COR-L47 (cell line): Measurements from ENCODE around the gene RELCH.
A peak's percentile ranks its signal among the peaks of the same experiment; 100 is the strongest.

Source experiments
- DNase-seq: peaks from one replicate; lab custom pipeline; 2025; lab: John Stamatoyannopoulos, UW

The RELCH gene

DNA sequence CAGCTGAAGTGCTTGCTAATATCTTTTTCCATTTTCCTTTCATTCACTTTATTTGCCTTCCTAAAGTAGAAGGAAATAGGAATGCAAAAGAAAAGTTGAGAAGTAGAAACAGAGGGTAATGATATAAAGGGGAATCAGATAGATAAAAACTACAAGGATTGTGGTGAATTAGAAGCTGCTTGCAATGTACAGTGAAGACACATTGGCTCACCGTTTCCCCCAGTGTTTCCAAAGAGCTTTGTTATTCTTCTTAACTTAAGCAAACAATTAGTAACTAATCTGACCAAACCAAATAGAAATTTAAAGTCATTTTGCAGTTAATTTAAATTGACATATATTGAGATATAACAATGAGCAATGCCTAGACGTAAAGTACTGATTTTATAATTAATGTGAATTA lies 63.4 kb downstream of the RELCH start:
- no peak for DNase-seq

DNA sequence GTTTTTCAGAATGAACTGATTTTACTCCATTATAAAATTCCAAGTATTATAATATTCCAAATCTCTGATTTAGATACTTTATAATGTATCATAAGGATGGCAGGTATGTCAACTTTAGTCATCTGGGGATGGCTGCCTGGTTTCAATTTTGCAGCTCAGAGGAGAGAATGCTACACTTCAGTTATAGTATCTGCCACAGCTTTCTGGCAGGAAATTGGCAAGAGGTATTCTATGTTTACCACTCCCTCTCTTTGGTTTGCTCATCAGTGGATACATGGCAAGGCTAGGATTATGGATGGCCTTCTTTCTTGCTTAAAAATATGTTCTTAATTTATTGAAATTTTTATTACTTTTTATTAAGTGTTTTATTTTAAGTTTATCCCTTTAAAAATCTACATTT lies 71.0 kb downstream of the RELCH start:
- no peak for DNase-seq

DNA sequence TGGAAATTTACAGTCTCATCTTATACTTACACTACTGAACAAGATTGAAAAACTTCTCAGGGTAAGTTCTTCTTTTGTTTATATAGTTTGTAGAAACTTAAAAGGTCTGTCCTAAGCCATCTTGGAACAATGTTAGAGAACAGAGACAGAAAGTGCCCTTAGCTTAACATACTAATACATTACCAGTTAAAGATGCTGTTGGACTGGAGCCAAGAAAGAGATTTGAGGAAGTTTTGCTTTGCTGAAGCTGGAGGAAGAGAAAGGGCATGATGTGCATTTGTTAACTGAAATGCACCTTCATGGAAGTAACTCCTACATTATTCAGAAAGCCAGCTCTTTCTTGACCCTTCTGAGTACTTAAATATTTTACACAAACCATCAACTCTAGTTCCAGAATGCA lies 71.6 kb downstream of the RELCH start:
- no peak for DNase-seq

DNA sequence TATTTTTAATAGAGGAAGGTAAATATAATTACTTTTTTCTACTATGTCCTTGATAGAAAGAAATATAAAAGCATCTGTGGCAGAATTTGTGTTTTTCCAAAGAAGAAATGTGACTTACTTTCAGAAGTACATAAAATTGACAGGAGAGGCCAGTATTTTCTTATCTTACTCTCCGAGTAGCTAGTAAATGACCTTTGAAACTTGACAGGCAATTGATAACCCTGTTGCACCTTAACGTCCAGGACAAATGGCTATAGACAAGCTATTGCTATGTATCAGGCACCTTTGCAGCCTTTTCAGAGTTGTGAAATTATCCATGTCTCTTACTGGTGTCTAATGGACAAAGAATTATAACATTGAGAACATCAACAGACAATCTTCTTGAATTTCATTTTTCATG lies 75.0 kb downstream of the RELCH start:
- no peak for DNase-seq

DNA sequence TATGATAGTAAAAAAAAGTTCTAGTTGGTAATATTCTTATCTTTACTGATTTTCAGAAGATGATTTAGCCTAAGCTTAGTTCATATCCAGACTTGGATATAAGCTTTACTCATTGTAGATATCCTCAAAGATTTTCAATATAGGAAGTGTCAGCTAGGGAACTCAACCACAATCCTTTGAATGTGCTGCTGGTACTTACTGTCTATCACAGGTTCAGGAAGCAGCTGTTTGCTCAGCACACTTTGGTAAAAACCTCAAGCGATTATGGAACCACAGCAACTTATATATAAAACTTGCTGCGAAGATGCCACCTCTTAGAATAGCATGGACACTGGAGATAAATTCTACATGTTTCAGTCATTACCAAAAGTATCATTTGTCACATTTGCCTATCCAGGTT lies 77.9 kb downstream of the RELCH start:
- no peak for DNase-seq

DNA sequence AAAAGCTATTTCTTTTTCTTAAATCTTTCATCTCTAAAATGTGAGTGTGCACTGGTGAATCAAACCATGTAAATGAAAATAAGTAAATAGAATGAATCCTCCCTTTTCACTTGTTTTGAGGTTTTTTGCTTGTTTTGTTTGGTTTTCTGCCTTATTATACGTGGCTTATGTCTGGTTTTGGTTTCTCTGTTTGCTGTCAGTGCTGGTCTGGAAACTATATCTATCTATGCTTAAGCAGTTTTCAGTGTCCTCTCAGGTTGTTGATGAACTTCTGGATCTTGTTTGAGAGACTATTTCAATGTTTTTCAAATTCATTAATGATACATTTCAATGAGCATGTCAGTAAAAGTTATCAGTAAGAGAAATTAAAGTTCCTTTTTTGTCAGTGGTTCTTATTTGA lies 90.0 kb downstream of the RELCH start:
- no peak for DNase-seq

DNA sequence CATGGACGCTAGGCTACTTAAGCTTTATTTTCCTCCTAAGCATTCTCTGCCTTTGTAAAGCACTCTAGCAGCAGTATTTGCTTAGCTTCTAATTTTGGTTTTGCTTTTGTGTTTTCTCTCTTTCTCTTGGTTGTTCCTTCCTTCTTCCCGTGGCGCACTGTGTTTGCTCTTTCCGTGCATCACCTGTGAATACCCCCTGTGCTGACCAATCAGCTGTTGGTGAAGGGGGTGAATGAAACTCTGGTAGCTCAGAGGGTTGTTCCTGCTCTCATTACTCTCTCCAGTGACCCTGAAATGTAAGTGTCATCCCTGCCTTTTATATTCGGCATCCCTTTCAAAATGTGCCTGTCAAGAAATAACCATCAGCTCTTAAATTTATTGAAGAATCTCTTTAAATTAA lies 92.5 kb downstream of the RELCH start:
- DNase-seq, result peak; percentile 93

DNA sequence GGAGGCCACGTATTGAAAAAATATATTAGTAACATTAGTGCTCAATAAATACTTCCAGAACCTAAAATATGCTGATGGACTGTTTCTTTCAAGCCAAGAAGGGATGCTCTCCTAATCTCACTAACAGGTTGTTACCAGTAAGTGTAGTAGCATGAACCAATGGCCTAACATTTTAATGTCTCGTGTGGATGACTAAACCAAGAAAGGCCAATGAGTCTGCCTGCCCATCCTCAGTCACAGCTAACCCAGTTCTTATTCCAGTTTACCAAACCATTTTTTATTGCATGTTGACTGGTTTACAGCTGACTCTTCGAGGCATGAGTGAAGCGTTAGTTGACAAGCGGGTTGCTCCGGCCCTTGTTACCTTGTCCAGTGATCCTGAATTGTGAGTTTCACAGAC lies 93.0 kb downstream of the RELCH start:
- DNase-seq, result no peak

DNA sequence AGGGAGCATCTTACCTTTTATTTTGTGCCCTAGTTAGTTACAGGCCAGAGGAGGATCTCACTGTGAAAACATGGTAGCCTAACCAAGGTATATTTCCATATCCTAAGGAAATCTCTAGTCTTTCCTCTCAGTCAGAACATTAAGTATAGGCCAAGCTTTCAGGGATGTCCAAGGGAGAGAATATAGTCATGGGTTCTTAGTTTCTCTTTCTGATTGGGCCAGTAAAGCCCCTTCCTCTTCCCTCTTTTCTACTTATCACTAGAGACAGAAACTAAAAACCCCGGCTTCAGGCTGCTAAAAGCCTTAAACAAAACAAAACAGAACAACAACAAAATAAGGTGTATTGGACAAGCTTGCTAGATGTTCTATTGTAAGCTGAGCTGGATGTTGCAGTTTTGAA lies 93.7 kb downstream of the RELCH start:
- DNase-seq, result no peak

DNA sequence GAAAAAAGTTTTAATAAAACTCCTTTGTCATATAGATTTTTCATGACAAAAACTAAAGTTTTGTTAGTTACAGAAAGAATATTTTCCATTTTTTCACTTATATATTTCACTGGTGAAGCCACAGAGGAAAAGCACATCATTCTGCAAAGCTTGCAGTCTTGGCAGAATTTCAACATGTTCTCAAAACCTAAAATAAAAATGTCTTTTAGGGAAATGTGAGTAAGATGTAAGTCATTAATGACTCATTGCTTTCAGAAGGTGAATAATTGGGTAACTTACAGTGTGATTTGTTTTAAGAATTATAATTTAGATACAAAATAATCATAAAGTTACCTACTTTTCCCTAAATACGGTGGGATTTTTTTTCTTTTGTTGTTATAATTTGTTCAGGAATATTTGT lies 94.6 kb downstream of the RELCH start:
- no peak for DNase-seq

DNA sequence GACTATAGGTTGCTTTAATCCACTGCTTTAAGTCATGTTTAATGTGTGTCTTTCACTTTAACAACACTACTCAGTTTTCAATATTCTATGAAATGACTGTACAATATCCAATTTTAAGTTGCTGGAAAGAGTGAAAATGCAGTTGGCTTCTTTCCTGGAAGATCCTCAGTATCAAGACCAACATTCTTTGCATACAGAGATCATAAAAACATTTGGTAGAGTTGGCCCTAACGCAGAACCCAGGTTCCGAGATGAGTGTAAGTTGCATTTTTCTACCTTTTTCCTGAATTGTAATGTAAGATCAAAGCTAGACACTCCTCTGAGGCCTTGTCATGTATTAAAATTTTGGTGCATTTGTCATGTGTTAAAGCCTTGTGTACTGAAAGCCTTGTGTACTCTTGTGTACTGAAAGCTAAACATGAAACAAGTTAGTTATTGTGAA lies 95.2 kb downstream of the RELCH start:
- DNase-seq, result no peak

DNA sequence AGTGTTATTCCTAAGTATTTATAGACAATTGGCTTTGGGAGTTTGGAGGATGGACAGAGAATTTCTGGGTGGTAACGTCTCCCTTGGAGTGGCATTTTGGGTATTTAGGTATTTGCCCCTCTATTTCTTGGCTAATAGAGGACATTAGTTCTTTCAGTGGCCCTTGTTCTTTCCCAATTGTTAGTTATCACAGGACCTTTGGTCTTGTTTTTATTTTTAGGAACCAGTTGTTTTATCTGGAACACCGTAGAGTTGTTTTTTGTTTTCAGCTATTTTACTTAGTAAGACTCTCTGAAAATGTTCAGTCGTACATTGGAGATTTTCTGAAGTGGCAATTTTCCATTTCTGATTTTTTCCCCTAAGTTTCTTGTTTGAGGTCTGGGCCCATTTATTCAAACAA lies 97.6 kb downstream of the RELCH start:
- no peak for DNase-seq

DNA sequence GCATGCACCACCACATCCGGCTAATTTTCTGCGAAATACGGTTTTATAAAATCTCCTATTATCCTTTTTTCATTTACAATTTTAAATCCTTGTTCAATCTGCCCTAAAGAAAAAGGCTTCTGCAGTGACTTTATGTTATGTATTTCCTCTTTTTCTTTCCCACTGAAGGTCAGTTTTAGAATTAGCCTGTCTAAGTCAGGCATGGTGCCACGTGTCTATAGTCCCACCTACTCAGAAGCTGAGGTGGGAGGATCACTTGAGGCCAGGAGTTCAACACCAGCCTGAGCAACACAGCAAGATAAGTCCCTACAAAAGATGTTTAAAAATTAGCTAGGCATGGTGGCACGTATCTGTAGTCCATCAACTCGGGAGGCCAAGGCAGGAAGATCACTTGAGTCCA lies 98.2 kb downstream of the RELCH start:
- no peak for DNase-seq

DNA sequence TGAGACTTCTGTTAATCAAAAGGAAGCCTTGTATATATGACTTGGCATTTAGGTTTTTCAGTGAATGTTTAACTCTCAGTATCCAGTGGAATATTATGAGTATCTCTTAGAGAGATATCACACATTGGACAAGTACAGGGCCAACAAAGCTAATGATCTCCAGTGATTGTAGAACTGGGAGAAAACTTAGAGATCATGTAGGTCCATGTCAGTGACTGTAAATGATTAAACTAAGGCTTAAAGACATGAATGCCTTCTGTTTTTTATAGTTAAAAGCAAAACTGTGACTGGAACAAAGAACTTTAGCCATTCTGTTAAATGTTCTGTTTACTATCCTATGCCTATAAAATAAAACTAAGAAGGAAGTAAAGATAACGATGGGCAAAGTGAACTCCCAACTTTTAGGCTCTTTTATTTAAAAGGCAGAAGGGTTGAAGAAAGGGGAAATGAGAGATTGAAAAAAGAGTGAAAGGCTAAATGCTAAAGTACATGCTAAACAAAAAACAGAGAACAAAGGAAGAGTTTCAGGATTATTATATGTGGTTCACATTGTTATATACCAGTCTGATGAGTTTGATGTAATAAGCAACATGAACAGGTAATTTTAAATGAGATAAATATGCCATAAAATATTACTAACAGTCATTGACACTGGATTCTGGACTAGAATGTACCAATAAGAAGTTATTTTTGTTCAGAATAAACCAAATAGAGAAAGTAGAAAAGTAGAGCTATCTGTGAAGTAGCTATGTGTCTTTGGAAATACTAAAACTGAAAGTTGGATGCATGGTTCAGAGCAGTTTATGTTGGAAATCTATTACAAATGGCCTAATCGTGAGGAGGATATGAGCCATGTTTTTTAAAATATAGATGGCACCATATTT lies 101.0 kb downstream of the RELCH start:
- DNase-seq, result no peak

DNA sequence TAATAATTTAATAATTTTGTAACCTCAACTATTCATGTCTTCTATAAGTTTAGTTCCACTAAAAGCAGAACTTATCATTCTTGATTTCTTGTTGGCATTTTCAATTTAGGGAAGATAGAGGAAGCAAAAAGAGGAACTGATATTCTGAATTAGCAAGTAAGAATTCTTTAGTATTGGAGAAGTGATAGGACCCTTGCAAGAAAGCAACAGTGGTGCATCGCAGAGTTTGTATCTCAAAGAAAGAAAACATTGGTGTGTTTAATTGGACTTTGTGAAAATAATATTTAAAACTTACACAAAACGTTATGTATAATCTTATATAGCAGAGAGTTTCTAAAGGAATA lies 101.6 kb downstream of the RELCH start:
- no peak for DNase-seq

DNA sequence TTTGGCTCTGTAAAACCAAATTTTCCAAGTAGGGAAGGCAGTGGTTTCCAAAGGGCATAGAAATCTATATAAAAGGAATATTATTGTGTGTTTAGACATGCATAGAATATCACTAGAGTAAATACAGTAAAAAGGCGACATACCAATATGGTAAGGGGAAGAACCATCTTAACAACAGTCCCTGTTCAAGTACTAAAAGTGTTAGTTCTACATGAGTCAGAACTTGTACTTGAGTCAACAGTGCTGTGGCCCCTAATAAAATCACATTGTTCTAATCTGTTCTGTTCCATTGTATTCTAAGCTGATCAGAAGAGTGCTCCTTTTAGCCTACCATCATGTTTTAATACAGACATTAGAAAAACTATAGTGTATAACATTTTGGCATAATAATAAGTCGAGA lies 102.0 kb downstream of the RELCH start:
- DNase-seq, result no peak

DNA sequence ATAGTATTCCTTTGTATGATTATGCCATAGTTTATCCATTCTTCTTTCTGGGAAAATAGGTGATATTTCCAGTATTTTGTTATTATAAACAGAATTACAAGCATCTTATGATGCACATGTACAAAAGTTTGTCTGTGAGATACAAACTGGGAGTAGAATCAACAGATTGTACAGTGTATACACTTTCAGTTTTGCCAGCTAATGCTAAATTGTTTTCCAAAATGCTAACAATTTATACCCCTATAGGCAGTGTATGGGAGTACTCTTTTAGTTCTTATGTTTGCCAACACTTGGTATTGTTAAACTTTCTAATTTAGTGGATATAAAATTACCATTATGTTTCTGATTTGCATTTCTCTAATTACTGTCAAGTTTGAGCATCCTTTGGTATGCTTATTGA lies 107.0 kb downstream of the RELCH start:
- no peak for DNase-seq

DNA sequence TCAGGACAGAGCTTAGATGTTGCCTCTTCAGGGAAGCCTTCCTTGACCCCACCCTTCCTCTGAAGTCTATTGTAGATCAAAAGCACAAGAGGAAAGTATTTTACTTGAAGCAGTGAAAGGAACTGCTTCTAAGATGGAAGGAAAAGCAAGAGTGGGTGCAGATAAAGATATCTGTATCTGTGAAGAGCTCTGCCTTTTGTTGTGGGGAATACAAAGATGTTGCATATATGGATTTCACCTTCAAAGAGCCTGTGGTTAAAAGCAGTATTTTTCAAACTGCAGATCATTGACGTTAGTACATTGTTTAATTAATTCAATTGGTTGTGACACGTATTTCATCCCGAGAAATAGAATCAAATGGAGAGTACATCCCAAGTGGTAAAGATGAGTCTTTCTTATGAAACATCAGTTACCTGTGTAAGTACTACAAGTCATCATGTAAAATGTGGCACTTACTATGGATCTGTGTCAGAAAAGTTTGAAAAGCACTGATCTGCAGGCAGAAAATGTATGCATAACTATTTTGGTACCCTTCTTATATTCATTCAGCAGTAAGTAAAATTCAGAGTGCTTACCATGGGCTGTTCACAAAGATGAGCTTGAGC lies 113.4 kb downstream of the RELCH start:
- DNase-seq, result no peak

DNA sequence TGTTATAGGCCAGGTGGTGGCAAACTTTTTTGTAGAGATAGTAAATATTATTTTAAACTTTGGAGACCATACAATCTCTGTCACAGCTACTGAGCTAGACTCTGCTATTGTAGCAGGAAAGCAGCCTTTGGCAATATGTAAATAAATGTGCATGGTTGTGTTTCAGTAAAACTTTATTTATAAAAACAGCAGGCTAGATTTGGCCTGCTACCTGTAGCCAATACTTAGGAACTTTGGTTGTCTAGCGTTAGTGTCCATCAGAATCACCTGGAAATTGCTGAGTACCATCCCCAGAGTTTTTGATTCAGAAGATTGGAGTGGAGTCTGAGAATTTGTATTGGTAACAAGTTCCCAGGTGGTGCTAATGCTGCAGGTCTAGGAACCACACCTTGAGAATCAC lies 114.3 kb downstream of the RELCH start:
- no peak for DNase-seq

DNA sequence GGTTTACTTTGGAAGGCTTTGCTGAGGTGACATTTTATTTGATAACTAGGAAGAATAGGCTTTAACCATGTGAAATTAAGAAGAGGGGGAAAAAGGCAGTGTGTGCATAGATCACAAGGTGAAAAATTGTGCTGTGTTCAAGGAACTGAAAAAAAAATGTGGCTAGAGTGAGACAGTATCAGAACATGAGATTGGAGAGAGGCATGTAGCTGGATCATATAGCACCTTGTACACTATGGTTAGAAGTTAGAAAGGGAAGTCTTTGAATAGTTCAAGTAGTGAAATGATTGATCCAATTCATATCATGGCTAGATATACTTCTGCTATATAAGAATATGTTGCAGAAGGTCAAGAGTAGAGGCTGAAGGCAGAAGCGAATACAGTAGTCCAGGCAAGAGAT lies 125.8 kb downstream of the RELCH start:
- no peak for DNase-seq

DNA sequence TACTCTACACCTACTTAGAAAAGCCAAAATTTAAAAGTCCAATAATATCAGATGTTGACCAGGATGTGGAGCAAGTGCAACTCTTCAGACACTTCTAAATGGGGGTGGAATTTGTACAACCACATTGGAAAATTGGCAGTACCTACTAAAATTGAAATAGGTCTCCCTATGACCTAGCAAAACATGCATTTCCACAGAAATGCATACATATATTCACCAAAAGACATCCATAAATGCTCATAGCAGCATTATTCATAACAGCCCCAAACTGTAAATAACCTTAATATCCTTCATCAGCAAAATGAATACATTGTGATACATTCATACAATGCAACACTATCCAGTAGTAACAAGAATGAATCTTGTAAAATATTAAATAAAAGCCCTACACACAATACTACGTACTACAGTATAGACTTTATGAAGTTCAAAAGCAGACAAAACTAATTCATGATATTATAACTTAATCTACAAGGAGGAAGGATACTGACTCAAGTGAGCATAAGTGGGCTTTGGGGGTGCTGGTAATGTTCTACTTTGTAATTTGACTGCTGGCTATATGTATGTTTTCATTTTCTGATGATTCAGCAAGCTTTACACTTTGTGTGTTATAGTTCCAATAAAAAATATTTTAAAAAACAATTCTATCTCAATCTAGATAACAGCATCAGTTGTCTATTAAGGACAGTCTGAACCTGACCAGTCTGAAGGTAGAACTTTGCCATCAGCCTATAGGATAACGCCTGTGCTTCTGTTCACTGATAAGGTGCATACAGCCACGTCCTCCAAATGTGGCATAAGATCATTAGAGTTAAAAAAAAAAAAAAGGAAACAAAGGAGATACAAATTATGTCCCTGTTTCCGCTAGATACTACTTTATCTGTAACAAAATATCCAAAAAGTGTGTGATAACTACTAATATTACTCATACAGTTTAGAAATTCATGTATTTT lies 131.4 kb downstream of the RELCH start:
- DNase-seq, result no peak

DNA sequence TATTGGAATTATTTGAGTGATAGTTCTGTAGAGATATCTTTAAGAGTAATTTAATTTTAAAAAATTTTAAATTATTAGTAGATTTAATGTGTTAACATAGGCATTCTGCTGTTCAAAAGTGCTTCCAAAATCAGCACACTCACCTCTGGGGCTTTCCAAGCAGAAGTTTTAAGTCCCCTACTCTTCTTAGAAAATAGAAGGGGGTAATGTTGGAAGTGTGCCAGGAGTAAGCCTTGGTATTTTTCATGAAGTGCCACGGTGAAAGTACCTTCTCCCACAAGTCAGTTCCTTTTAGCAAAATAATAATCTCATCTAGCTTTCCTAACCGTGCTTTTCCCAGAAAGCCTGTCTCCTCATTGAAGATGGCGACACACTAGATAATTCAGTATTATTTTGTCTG lies 134.1 kb downstream of the RELCH start:
- DNase-seq, result no peak
